ENCODE measurements around the gene AGAP1. TPM values are rescaled to one million over a fixed set of nuclear protein-coding genes. Genes with fewer than 3 reads are reported as not detected.

AGAP1 gene
- total RNA-seq, 1 donor from 2014 or later, result 33.7 TPM

DNA sequence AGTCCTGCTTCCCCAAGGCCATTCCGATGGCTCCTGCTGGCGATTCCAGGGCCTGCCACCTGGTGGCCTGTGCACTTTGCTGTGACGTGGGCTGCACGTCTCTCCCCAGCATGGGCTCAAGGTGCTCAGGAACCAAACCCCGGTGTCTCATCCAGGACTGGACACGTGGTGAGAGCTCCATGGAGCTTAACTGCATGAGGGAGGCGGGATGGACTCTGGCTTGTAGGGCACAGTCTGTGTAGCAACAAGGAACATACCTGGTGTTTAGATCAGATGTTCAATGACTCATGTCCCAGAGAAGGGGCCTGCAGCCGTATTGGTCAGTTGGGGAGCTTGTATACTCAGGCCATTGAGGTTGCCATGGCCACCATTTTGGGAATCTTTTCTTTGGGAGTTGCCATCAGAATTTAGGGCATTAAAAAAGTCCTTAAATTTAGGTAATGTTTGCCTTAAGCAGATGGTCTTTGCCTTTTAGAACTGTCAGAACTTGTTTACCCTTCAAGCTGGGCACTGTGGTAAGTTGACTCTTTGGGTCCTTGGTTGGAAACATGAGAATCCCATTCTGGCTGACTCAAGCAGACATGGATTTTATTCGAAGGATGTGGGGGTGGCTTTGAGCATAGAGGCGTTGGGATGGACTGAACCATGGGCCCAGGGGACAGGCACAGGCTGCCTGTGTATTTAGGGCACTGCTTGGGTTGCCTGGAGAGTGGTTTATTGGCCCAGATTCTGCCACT is 21.0 kb downstream of the AGAP1 start:
- Histone ChIP-seq H3K36me3 (ENCODE audit: control insufficient read depth, insufficient read depth, low read length) (no peaks in the 10 kb centered on the region), H3K27me3 (ENCODE audit: control insufficient read depth, insufficient read depth, low read length) (no peaks in the 10 kb centered on the region), H3K4me3 (ENCODE audit: low read depth, low read length) (no peak overlapping the region)
- TF ChIP-seq, protein P1, sequence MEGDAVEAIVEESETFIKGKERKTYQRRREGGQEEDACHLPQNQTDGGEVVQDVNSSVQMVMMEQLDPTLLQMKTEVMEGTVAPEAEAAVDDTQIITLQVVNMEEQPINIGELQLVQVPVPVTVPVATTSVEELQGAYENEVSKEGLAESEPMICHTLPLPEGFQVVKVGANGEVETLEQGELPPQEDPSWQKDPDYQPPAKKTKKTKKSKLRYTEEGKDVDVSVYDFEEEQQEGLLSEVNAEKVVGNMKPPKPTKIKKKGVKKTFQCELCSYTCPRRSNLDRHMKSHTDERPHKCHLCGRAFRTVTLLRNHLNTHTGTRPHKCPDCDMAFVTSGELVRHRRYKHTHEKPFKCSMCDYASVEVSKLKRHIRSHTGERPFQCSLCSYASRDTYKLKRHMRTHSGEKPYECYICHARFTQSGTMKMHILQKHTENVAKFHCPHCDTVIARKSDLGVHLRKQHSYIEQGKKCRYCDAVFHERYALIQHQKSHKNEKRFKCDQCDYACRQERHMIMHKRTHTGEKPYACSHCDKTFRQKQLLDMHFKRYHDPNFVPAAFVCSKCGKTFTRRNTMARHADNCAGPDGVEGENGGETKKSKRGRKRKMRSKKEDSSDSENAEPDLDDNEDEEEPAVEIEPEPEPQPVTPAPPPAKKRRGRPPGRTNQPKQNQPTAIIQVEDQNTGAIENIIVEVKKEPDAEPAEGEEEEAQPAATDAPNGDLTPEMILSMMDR (IDR thresholded peaks at IDR 0.05; ENCODE audit: insufficient read depth, low read length, poor library complexity, severe bottlenecking), result peak; percentile 6
- DNase-seq (ENCODE audit: low read depth), result no peak

GRCh38 chr2:235515364-235515742 is 21.5 kb downstream of the AGAP1 start:
- Histone ChIP-seq H3K36me3 (ENCODE audit: control insufficient read depth, insufficient read depth, low read length) (no peaks in the 10 kb centered on the region), H3K4me3 (ENCODE audit: low read depth, low read length) (no peak overlapping the region), H3K27me3 (ENCODE audit: control insufficient read depth, insufficient read depth, low read length) (no peaks in the 10 kb centered on the region)
- DNase-seq (ENCODE audit: low read depth), result no peak
- TF ChIP-seq, protein P1 (IDR thresholded peaks at IDR 0.05; ENCODE audit: insufficient read depth, low read length, poor library complexity, severe bottlenecking), result no peak

DNA sequence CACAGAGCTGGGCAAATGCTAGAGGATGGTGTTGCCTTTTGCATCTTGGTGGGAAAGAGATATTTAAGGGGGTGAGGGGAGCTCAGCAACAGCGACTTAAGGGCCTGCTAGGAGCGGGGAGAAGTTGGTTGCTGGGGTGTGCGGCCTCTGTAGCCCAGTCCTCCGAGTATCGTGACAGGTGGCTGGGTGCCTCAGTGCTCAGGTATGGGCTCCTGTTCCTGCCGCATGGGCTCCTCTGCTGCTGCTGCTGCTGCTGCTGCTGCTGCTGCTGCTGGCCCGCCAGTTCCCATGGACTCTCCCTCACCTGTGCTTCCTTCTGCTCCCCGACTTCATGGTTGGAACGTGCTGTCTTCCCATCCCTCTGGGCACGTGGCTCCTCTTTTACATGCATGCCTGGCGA is 22.0 kb downstream of the AGAP1 start:
- Histone ChIP-seq H3K4me3 (ENCODE audit: low read depth, low read length) (no peak overlapping the region), H3K27me3 (ENCODE audit: control insufficient read depth, insufficient read depth, low read length) (no peaks in the 10 kb centered on the region), H3K36me3 (ENCODE audit: control insufficient read depth, insufficient read depth, low read length) (no peaks in the 10 kb centered on the region)
- DNase-seq (ENCODE audit: low read depth), result no peak
- TF ChIP-seq, protein P1 (IDR thresholded peaks at IDR 0.05; ENCODE audit: insufficient read depth, low read length, poor library complexity, severe bottlenecking), result no peak

GRCh38 chr2:235516257-235516656 is 22.4 kb downstream of the AGAP1 start:
- Histone ChIP-seq H3K27me3 (ENCODE audit: control insufficient read depth, insufficient read depth, low read length) (no peaks in the 10 kb centered on the region), H3K36me3 (ENCODE audit: control insufficient read depth, insufficient read depth, low read length) (no peaks in the 10 kb centered on the region), H3K4me3 (ENCODE audit: low read depth, low read length) (no peak overlapping the region)
- TF ChIP-seq, protein P1 (IDR thresholded peaks at IDR 0.05; ENCODE audit: insufficient read depth, low read length, poor library complexity, severe bottlenecking), result no peak
- no peak for DNase-seq (ENCODE audit: low read depth)

- no peak for DNase-seq (ENCODE audit: low read depth)
- TF ChIP-seq, protein P1 (IDR thresholded peaks at IDR 0.05; ENCODE audit: insufficient read depth, low read length, poor library complexity, severe bottlenecking), result no peak
- Histone ChIP-seq H3K36me3 (ENCODE audit: control insufficient read depth, insufficient read depth, low read length) (no peaks in the 10 kb centered on the region), H3K4me3 (ENCODE audit: low read depth, low read length) (no peak overlapping the region), H3K27me3 (ENCODE audit: control insufficient read depth, insufficient read depth, low read length) (no peaks in the 10 kb centered on the region)
Measured at GRCh38 chr2:235518322-235519090, 24.7 kb downstream of the AGAP1 start.
